ENCODE measurements around the gene VSTM2B.

- TF ChIP-seq CTCF (IDR thresholded peaks at IDR 0.05) (no peak), EZH2phosphoT487 (IDR thresholded peaks at IDR 0.05) (no peak)
Observed at GRCh38 chr19:29535214-29535831, 9.5 kb downstream of the VSTM2B start.
